Activated naive CD8-positive, alpha-beta T cell treated with anti-CD3 and anti-CD28 coated beads for 36 hours (primary cell): Measurements from ENCODE around the gene CFAP300. TPM values are rescaled to one million over a fixed set of nuclear protein-coding genes. Genes with fewer than 3 reads are reported as not detected.

ENCODE experiments used
- total RNA-seq, 2 experiments: library from RNA; stranded (reverse); gene quantifications; one replicate each; pipeline ENCODE4 v1.2.3, GENCODE V29; 2021

CFAP300 gene
- total RNA-seq, 2 experiments from 2014 or later = not detected

Other genes with a start within 250 kb of the CFAP300 start
- 1 to 10 TPM; 1.9 to 2.2 TPM for gene CEP126, start 132.4 kb upstream of the CFAP300 start, total RNA-seq
- not detected for gene ANGPTL5, start 130.9 kb upstream of the CFAP300 start, total RNA-seq
- under 1 TPM; 0.04 to 0.06 TPM for gene YAP1, start 63.0 kb downstream of the CFAP300 start, total RNA-seq